ENCODE data around the gene TOMM40L.

GRCh38 chr1:161214369-161214768 is 11.5 kb upstream of the TOMM40L start:
- no peak for TF ChIP-seq EZH2 (IDR thresholded peaks at IDR 0.05; ENCODE audit: borderline replicate concordance)
- no peak for TF ChIP-seq EZH2phosphoT487 (IDR thresholded peaks at IDR 0.05; ENCODE audit: low read depth, severe bottlenecking, unreplicated experiment)

Data from hepatocyte (in vitro differentiated cells).